Hepatocyte (in vitro differentiated cells): Measurements from ENCODE around the gene RAB37.

ENCODE experiments used
- EZH2 ChIP-seq: fragments of 200-600 bp; sonication (generic); IDR thresholded peaks from 2 replicates; pipeline ENCODE4 v1.6.1; 2016; ENCODE audit warnings: antibody characterized with exemption, mild to moderate bottlenecking, borderline replicate concordance
- TF ChIP-seq, protein P1 (sequence below): fragments of 200-600 bp; sonication (generic); IDR thresholded peaks from 2 replicates; pipeline ENCODE4 v1.5.1; 2016; ENCODE audit warnings: antibody characterized with exemption, mild to moderate bottlenecking; ENCODE audit not compliant: poor library complexity

DNA sequence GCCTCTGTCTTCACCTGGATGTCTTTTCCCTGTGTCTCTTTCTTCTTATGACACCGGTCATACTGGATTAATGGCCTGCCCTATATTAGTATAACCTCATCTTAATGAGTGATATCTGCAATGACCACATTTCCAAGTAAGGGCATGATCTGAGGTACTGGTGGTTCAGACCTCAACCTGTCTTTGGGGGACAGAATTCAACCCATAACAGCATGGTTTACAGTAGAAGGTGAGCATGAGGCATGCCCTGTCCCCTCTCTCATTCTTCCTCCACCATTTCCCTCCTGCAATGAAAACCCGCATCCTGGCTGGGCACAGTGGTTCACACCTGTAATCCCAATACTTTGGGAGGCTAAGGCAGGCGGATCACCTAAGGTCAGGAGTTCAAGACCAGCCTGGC is 2.8 kb upstream of the RAB37 start:
- TF ChIP-seq, protein P1, sequence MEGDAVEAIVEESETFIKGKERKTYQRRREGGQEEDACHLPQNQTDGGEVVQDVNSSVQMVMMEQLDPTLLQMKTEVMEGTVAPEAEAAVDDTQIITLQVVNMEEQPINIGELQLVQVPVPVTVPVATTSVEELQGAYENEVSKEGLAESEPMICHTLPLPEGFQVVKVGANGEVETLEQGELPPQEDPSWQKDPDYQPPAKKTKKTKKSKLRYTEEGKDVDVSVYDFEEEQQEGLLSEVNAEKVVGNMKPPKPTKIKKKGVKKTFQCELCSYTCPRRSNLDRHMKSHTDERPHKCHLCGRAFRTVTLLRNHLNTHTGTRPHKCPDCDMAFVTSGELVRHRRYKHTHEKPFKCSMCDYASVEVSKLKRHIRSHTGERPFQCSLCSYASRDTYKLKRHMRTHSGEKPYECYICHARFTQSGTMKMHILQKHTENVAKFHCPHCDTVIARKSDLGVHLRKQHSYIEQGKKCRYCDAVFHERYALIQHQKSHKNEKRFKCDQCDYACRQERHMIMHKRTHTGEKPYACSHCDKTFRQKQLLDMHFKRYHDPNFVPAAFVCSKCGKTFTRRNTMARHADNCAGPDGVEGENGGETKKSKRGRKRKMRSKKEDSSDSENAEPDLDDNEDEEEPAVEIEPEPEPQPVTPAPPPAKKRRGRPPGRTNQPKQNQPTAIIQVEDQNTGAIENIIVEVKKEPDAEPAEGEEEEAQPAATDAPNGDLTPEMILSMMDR = no peak
- TF ChIP-seq EZH2 = no peak
